NK-92 treated with Interleukin-12 subunit alpha and Interleukin-12 subunit beta, amount 100 ng/mL, for 24 hours (cell line): Measurements from ENCODE around the gene SLC1A3.

Source experiments
- DNase-seq: peaks from one replicate; lab custom pipeline; 2025; lab: John Stamatoyannopoulos, UW

Gene SLC1A3

GRCh38 chr5:36599986-36600779 lies 6.2 kb upstream of the SLC1A3 start:
- no peak for DNase-seq

- DNase-seq: no peak
These were observed 5.4 kb upstream of the SLC1A3 start for GRCh38 chr5:36600917-36601527.

GRCh38 chr5:36602704-36603321 lies 3.6 kb upstream of the SLC1A3 start:
- no peak for DNase-seq

- DNase-seq: no peak
These were observed 1.2 kb upstream of the SLC1A3 start for GRCh38 chr5:36605241-36605640.

- DNase-seq: no peak
These were observed 374 bp upstream of the SLC1A3 start for GRCh38 chr5:36606036-36606427.

- no peak for DNase-seq
These were observed 737 bp downstream of the SLC1A3 start for GRCh38 chr5:36607114-36607571.

- DNase-seq: no peak
These were observed 1.7 kb downstream of the SLC1A3 start for GRCh38 chr5:36607838-36608783.

GRCh38 chr5:36610621-36611020 lies 4.2 kb downstream of the SLC1A3 start:
- DNase-seq: no peak

- no peak for DNase-seq
These were observed 5.3 kb downstream of the SLC1A3 start for GRCh38 chr5:36611520-36612274.

- DNase-seq: no peak
These were observed 6.8 kb downstream of the SLC1A3 start for GRCh38 chr5:36613241-36613640.

GRCh38 chr5:36613771-36614656 lies 7.6 kb downstream of the SLC1A3 start:
- no peak for DNase-seq

- no peak for DNase-seq
These were observed 8.4 kb downstream of the SLC1A3 start for GRCh38 chr5:36614657-36615308.

GRCh38 chr5:36619012-36619635 lies 12.7 kb downstream of the SLC1A3 start:
- no peak for DNase-seq

GRCh38 chr5:36621985-36622384 lies 15.6 kb downstream of the SLC1A3 start:
- no peak for DNase-seq

- DNase-seq: no peak
These were observed 17.4 kb downstream of the SLC1A3 start for GRCh38 chr5:36623832-36624231.

GRCh38 chr5:36624277-36624676 lies 17.9 kb downstream of the SLC1A3 start:
- no peak for DNase-seq

- DNase-seq: no peak
These were observed 22.3 kb downstream of the SLC1A3 start for GRCh38 chr5:36628695-36629094.

- no peak for DNase-seq
These were observed 23.3 kb downstream of the SLC1A3 start for GRCh38 chr5:36629729-36630128.
